ENCODE results near the gene SBK3.

SBK3 gene

DNA sequence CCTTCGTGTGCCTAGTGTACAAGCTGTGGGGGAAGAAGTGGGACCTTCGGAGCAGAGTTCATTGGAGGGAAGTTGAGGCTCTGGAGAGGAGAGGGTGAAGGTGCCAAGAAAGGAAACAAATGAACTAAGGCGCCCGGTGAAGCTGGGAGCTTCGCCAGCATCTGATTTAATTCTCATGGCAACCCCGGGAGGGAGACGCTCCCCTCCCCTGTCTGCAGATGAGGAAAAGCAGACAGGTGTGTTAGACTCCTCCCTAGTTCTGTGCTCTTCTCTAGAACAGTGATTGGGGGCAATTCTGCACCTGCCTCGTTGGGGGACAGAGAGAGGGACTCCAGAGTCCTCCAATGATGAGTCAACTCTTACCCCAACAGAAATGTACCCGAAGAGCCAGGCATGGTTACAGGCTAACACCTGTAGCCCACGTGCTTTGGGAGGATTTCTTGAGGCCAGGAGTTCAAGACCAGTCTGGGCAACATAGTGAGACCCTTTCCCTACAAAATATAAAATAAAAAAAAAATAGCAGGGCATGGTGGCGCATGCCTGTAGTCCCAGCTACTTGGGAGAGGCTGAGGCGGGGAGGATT lies 52.9 kb downstream of the SBK3 start (continued):
- TF ChIP-seq CREB5 (CRISPR knock-in tag; IDR thresholded peaks at IDR 0.05; ENCODE audit: low read depth) (no peak), ZFP3 (CRISPR knock-in tag; IDR thresholded peaks at IDR 0.05) (no peak), ZNF70 (CRISPR knock-in tag; IDR thresholded peaks at IDR 0.05) (no peak), CSRNP3 (CRISPR knock-in tag; IDR thresholded peaks at IDR 0.05) (no peak), PPARA (CRISPR knock-in tag; IDR thresholded peaks at IDR 0.05; ENCODE audit: borderline replicate concordance) (no peak), SNAI2 (CRISPR knock-in tag; IDR thresholded peaks at IDR 0.05) (no peak)

GRCh38 chr19:55491546-55492360 lies 53.6 kb downstream of the SBK3 start:
- ATAC-seq: no peak
- TF ChIP-seq CSRNP3 (CRISPR knock-in tag; IDR thresholded peaks at IDR 0.05) (no peak), TCF4 (CRISPR knock-in tag; IDR thresholded peaks at IDR 0.05; ENCODE audit: borderline replicate concordance) (no peak), POU6F1 (CRISPR knock-in tag; IDR thresholded peaks at IDR 0.05; ENCODE audit: borderline replicate concordance, low read depth) (no peak)

Data from SK-N-SH treated with all-trans-retinoic acid at 6 μM for 48 hours (cell line).